ENCODE data around the gene KAZN.

The KAZN gene

GRCh38 chr1:15027515-15027986 lies 429.1 kb downstream of the KAZN start:
- no peaks in the 10 kb centered on the region for H3K36me3 ChIP-seq (ENCODE audit: control insufficient read depth, insufficient read depth, low read length)
- no peak for DNase-seq (ENCODE audit: extremely low read depth, insufficient read length)
- peak; percentile 92 for TF ChIP-seq CTCF (IDR thresholded peaks at IDR 0.05; ENCODE audit: insufficient read depth, low read length, poor library complexity, severe bottlenecking)
- no peaks in the 10 kb centered on the region for H3K27me3 ChIP-seq (replicated peaks; ENCODE audit: control insufficient read depth, insufficient read depth, low read length)
- H3K4me3 ChIP-seq (replicated peaks; ENCODE audit: low read depth, low read length): no peak overlapping the region

GRCh38 chr1:15028102-15028501 lies 429.6 kb downstream of the KAZN start:
- Histone ChIP-seq H3K27me3 (replicated peaks; ENCODE audit: control insufficient read depth, insufficient read depth, low read length) (no peaks in the 10 kb centered on the region), H3K36me3 (ENCODE audit: control insufficient read depth, insufficient read depth, low read length) (no peaks in the 10 kb centered on the region), H3K4me3 (replicated peaks; ENCODE audit: low read depth, low read length) (no peak overlapping the region)
- no peak for TF ChIP-seq CTCF (IDR thresholded peaks at IDR 0.05; ENCODE audit: insufficient read depth, low read length, poor library complexity, severe bottlenecking)
- no peak for DNase-seq (ENCODE audit: extremely low read depth, insufficient read length)

- no peak for DNase-seq (ENCODE audit: extremely low read depth, insufficient read length)
- Histone ChIP-seq H3K36me3 (ENCODE audit: control insufficient read depth, insufficient read depth, low read length) (no peaks in the 10 kb centered on the region), H3K4me3 (replicated peaks; ENCODE audit: low read depth, low read length) (no peak overlapping the region), H3K27me3 (replicated peaks; ENCODE audit: control insufficient read depth, insufficient read depth, low read length) (no peaks in the 10 kb centered on the region)
- no peak for TF ChIP-seq CTCF (IDR thresholded peaks at IDR 0.05; ENCODE audit: insufficient read depth, low read length, poor library complexity, severe bottlenecking)
Measured at GRCh38 chr1:15028616-15029015, 430.1 kb downstream of the KAZN start.

GRCh38 chr1:15029036-15029435 lies 430.6 kb downstream of the KAZN start:
- H3K27me3 ChIP-seq (replicated peaks; ENCODE audit: control insufficient read depth, insufficient read depth, low read length): no peaks in the 10 kb centered on the region

GRCh38 chr1:15029786-15030185 lies 431.3 kb downstream of the KAZN start:
- H3K36me3 ChIP-seq (ENCODE audit: control insufficient read depth, insufficient read depth, low read length): no peaks in the 10 kb centered on the region
- no peaks in the 10 kb centered on the region for H3K27me3 ChIP-seq (replicated peaks; ENCODE audit: control insufficient read depth, insufficient read depth, low read length)
- TF ChIP-seq CTCF (IDR thresholded peaks at IDR 0.05; ENCODE audit: insufficient read depth, low read length, poor library complexity, severe bottlenecking): no peak
- no peak overlapping the region for H3K4me3 ChIP-seq (replicated peaks; ENCODE audit: low read depth, low read length)
- no peak for DNase-seq (ENCODE audit: extremely low read depth, insufficient read length)

More at GRCh38 chr1:15029036-15029435, 430.6 kb downstream of the KAZN start:
- no peak overlapping the region for H3K4me3 ChIP-seq (replicated peaks; ENCODE audit: low read depth, low read length)
- no peak for TF ChIP-seq CTCF (IDR thresholded peaks at IDR 0.05; ENCODE audit: insufficient read depth, low read length, poor library complexity, severe bottlenecking)
- no peaks in the 10 kb centered on the region for H3K36me3 ChIP-seq (ENCODE audit: control insufficient read depth, insufficient read depth, low read length)
- DNase-seq (ENCODE audit: extremely low read depth, insufficient read length): no peak
